ENCODE results near the gene SAE1.
"Not testable (repeated sequence)": the region's sequence is repeated elsewhere in the genome, so short reads cannot be mapped to it uniquely, and the experiment has no call there.

SAE1 gene

GRCh38 chr19:47130589-47131227 lies at the start of gene SAE1:
TSS of gene SAE1 (plus strand) at chr19:47130835. CDS start at chr19:47130931, 96 bp downstream.
- peak; percentile 93 for DNase-seq

- no peak for DNase-seq
Observed at GRCh38 chr19:47081095-47081494, 49.5 kb upstream of the SAE1 start.

- no peak for DNase-seq
Observed at GRCh38 chr19:47082493-47082892, 48.1 kb upstream of the SAE1 start.

- DNase-seq, result no peak
Observed at GRCh38 chr19:47084879-47085439, 45.7 kb upstream of the SAE1 start.

GRCh38 chr19:47086280-47086679 lies 44.4 kb upstream of the SAE1 start:
- DNase-seq, result no peak

GRCh38 chr19:47089767-47090350 lies 40.8 kb upstream of the SAE1 start:
- DNase-seq, result no peak

GRCh38 chr19:47093254-47093653 lies 37.4 kb upstream of the SAE1 start:
- DNase-seq, result no peak

GRCh38 chr19:47093841-47094240 lies 36.8 kb upstream of the SAE1 start:
- DNase-seq, result no peak

GRCh38 chr19:47094557-47095475 lies 35.8 kb upstream of the SAE1 start:
- no peak for DNase-seq

GRCh38 chr19:47095476-47096099 lies 35.0 kb upstream of the SAE1 start:
- DNase-seq, result no peak

GRCh38 chr19:47096100-47096704 lies 34.4 kb upstream of the SAE1 start:
- peak; percentile 57 for DNase-seq

- no peak for DNase-seq
Observed at GRCh38 chr19:47096721-47097120, 33.9 kb upstream of the SAE1 start.

- DNase-seq, result no peak
Observed at GRCh38 chr19:47097396-47098201, 33.0 kb upstream of the SAE1 start.

GRCh38 chr19:47098608-47099007 lies 32.0 kb upstream of the SAE1 start:
- no peak for DNase-seq

GRCh38 chr19:47099576-47100050 lies 31.0 kb upstream of the SAE1 start:
- no peak for DNase-seq

GRCh38 chr19:47100290-47100689 lies 30.3 kb upstream of the SAE1 start:
- no peak for DNase-seq

- not testable (repeated sequence) for DNase-seq
Observed at GRCh38 chr19:47101116-47101515, 29.5 kb upstream of the SAE1 start.

- no peak for DNase-seq
Observed at GRCh38 chr19:47102346-47103060, 28.1 kb upstream of the SAE1 start.

GRCh38 chr19:47104680-47105079 lies 26.0 kb upstream of the SAE1 start:
- DNase-seq, result no peak

- DNase-seq, result no peak
Observed at GRCh38 chr19:47105874-47106273, 24.8 kb upstream of the SAE1 start.

GRCh38 chr19:47106821-47107201 lies 23.8 kb upstream of the SAE1 start:
- DNase-seq, result no peak

All from NCI-H526 treated with DMSO at 0.1 percent for 48 hours (cell line).